GM21360 (cell line): ENCODE measurements around the gene MTA1.
A peak's percentile ranks its signal among the peaks of the same experiment; 100 is the strongest.

ENCODE experiments used
- ATAC-seq: cut with Tn5 transposase; IDR thresholded peaks from one replicate; pipeline ENCODE4 v1.9.1; 2021; ENCODE audit warnings: mild to moderate bottlenecking, moderate library complexity; ENCODE audit not compliant: unreplicated experiment

MTA1 gene

GRCh38 chr14:105484069-105484996 is 64.7 kb downstream of the MTA1 start:
- ATAC-seq, result no peak

GRCh38 chr14:105484997-105485393 is 65.4 kb downstream of the MTA1 start:
- ATAC-seq, result no peak

GRCh38 chr14:105485739-105486162 is 66.1 kb downstream of the MTA1 start:
- ATAC-seq, result no peak

- ATAC-seq, result no peak
These were observed 66.7 kb downstream of the MTA1 start, which contains the start of gene CRIP1 for GRCh38 chr14:105486163-105486973. TSS of gene CRIP1 (plus strand) at chr14:105486886. CDS start at chr14:105487260, 374 bp downstream.

- ATAC-seq, result no peak
These were observed 67.4 kb downstream of the MTA1 start for GRCh38 chr14:105486974-105487448.

GRCh38 chr14:105487449-105487985 is 67.9 kb downstream of the MTA1 start:
- no peak for ATAC-seq

GRCh38 chr14:105487986-105488777 is 68.6 kb downstream of the MTA1 start:
- no peak for ATAC-seq

- ATAC-seq, result no peak
These were observed 69.3 kb downstream of the MTA1 start for GRCh38 chr14:105488781-105489541.

GRCh38 chr14:105489542-105490266 is 70.1 kb downstream of the MTA1 start:
- ATAC-seq, result no peak

- peak; percentile 1 for ATAC-seq
These were observed 70.6 kb downstream of the MTA1 start for GRCh38 chr14:105490267-105490571.

GRCh38 chr14:105490572-105491365 is 71.1 kb downstream of the MTA1 start, which contains the start of gene TEDC1:
TSS of gene TEDC1 (plus strand) at chr14:105491246. CDS start at chr14:105491376, 130 bp downstream.
- peak; percentile 61 for ATAC-seq

- peak; percentile 13 for ATAC-seq
These were observed 71.8 kb downstream of the MTA1 start for GRCh38 chr14:105491366-105491973.

- ATAC-seq, result no peak
These were observed 72.7 kb downstream of the MTA1 start for GRCh38 chr14:105492031-105492970.

- ATAC-seq, result no peak
These were observed 73.6 kb downstream of the MTA1 start for GRCh38 chr14:105492971-105493871.

- no peak for ATAC-seq
These were observed 74.4 kb downstream of the MTA1 start for GRCh38 chr14:105493921-105494605.
